Neural progenitor cell (in vitro differentiated cells): ENCODE results near the gene MCL1. TPM values are rescaled to one million over a fixed set of nuclear protein-coding genes. Genes with fewer than 3 reads are reported as not detected.

Source experiments
- DNase-seq: peaks from one replicate; pipeline ENCODE4 v3.0.0-alpha.2; 2016; ENCODE audit warnings: low spot score
- H2AFZ ChIP-seq: fragments of 200-600 bp; sonication (generic); replicated peaks from 2 replicates; pipeline ENCODE4 v1.6.1; 2016; ENCODE audit warnings: antibody characterized with exemption
- H3F3A ChIP-seq: fragments of 200-600 bp; sonication (generic); 2 replicates; pipeline ENCODE4 v1.6.1; 2016; ENCODE audit warnings: antibody characterized with exemption, low read depth
- H3K27ac ChIP-seq: fragments of 200-600 bp; sonication (generic); 2 replicates; pipeline ENCODE4 v1.5.1; 2016; ENCODE audit warnings: mild to moderate bottlenecking
- H3K27me3 ChIP-seq: fragments of 200-600 bp; sonication (generic); 2 replicates; pipeline ENCODE4 v1.6.1; 2016; ENCODE audit warnings: mild to moderate bottlenecking, moderate library complexity
- H3K36me3 ChIP-seq: fragments of 200-600 bp; sonication (generic); 2 replicates; pipeline ENCODE4 v1.5.1; 2016
- H3K4me1 ChIP-seq: fragments of 200-600 bp; sonication (generic); 2 replicates; pipeline ENCODE4 v1.6.1; 2016; ENCODE audit warnings: mixed run types
- H3K4me2 ChIP-seq: fragments of 200-600 bp; sonication (generic); 2 replicates; pipeline ENCODE4 v1.6.1; 2016
- H3K4me3 ChIP-seq: fragments of 200-600 bp; sonication (generic); 2 replicates; pipeline ENCODE4 v1.5.1; 2016
- H3K79me2 ChIP-seq: fragments of 200-600 bp; sonication (generic); 2 replicates; pipeline ENCODE4 v1.6.1; 2016; ENCODE audit warnings: low read depth
- H3K9ac ChIP-seq: fragments of 200-600 bp; sonication (generic); 2 replicates; pipeline ENCODE4 v1.6.1; 2016
- H3K9me3 ChIP-seq: fragments of 200-600 bp; sonication (generic); 2 replicates; pipeline ENCODE4 v1.5.1; 2016; ENCODE audit warnings: low read depth
- H4K20me1 ChIP-seq: fragments of 200-600 bp; sonication (generic); 2 replicates; pipeline ENCODE4 v1.6.1; 2016; ENCODE audit warnings: low read depth
- H3K27ac Mint-ChIP-seq: 3 replicates; pipeline ENCODE4 v1.8.0; 2021; ENCODE audit warnings: mixed read lengths
- H3K27me3 Mint-ChIP-seq: 2 replicates; pipeline ENCODE4 v1.8.0; 2022; ENCODE audit warnings: low read depth, mild to moderate bottlenecking, inconsistent platforms, moderate library complexity, mixed read lengths; ENCODE audit not compliant: insufficient read depth
- H3K36me3 Mint-ChIP-seq: 3 replicates; pipeline ENCODE4 v1.8.0; 2021; ENCODE audit warnings: mixed read lengths
- H3K4me1 Mint-ChIP-seq: 3 replicates; pipeline ENCODE4 v1.8.0; 2021; ENCODE audit warnings: mixed read lengths
- H3K4me3 Mint-ChIP-seq: 3 replicates; pipeline ENCODE4 v1.8.0; 2021; ENCODE audit warnings: mild to moderate bottlenecking, moderate library complexity, mixed read lengths
- H3K9me3 Mint-ChIP-seq: 3 replicates; pipeline ENCODE4 v1.8.0; 2020; ENCODE audit warnings: mixed read lengths
- CTCF ChIP-seq: fragments of 200-600 bp; sonication (generic); IDR thresholded peaks from 2 replicates; pipeline ENCODE4 v1.5.1; 2017; ENCODE audit warnings: antibody characterized with exemption, mild to moderate bottlenecking
- EZH2 ChIP-seq: fragments of 200-600 bp; sonication (generic); IDR thresholded peaks from 2 replicates; pipeline ENCODE4 v1.6.1; 2017; ENCODE audit warnings: antibody characterized with exemption, mild to moderate bottlenecking, moderate library complexity
- EZH2phosphoT487 ChIP-seq: fragments of 200-600 bp; sonication (generic); IDR thresholded peaks from 2 replicates; pipeline ENCODE4 v1.6.1; 2017; ENCODE audit warnings: antibody characterized with exemption
- total RNA-seq: library from RNA; depleted of rRNA; stranded (reverse); fragments of >200 nt; gene quantifications from 2 replicates; pipeline ENCODE4 v1.2.3, GENCODE V29; 2015; ENCODE audit warnings: low replicate concordance

MCL1 gene
- total RNA-seq, 1 donor from 2014 or later, result 232 TPM

- Histone ChIP-seq H3K9me3 (no peaks in the 10 kb centered on the region), H2AFZ (no peak overlapping the region), H3K4me1 (peaks cover 50% of the 10 kb centered on the region), H3K9ac (no peak overlapping the region), H3K36me3 (no peaks in the 10 kb centered on the region), H3K4me3 (no peak overlapping the region), H3K27me3 (no peaks in the 10 kb centered on the region), H3F3A (peaks cover 62% of the 10 kb centered on the region), H4K20me1 (peaks cover 5% of the 10 kb centered on the region), H3K4me2 (no peak overlapping the region), H3K79me2 (peaks cover 64% of the 10 kb centered on the region), H3K27ac (peak overlapping the region; percentile 98)
- Mint-ChIP-seq H3K27me3 (peaks cover 2% of the 10 kb centered on the region), H3K4me1 (peaks cover 67% of the 10 kb centered on the region), H3K27ac (no peak overlapping the region), H3K9me3 (no peaks in the 10 kb centered on the region), H3K4me3 (no peak overlapping the region), H3K36me3 (no peaks in the 10 kb centered on the region)
- DNase-seq, result no peak
- TF ChIP-seq CTCF (no peak), EZH2phosphoT487 (no peak), EZH2 (no peak)
Measured at GRCh38 chr1:150564051-150564991, 15.1 kb downstream of the MCL1 start.

DNA sequence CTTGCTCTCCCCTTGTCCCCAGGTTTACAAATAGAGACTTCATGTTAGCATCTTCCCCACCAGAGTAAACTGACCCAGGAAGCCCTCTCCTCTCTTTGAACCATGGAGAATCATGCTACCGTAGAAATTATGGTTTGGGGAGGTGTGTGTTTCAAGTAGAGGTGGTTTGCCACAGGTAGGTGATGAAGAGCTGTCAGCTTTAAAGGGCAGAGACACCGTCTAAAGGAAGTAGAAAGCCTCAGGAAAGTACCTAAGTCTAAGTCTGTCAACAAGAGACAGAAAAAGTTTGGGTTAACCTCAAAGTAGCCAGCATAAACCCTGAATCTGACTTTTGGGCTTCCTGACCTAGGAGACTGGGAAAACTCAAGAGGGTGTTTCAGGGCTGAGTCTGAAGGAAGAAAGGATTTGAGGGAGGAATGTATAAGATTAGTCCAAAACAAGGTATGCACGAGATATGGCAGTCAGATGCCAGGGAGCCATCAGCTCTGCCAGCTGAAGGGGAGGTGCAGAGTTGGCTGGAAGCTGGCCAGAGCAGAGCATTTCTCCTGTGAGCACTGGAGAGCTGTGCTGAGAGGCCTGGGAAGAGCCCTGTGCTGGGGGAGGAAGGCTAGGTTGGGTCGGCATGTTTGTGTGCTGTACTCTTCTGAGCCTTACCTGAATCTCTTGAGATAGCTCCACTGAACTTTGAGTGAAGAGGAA lies 15.9 kb downstream of the MCL1 start:
- H3F3A ChIP-seq, result peaks cover 53% of the 10 kb centered on the region
- H3K27ac Mint-ChIP-seq, result peak overlapping the region; percentile 96
- no peaks in the 10 kb centered on the region for H3K9me3 ChIP-seq
- peaks cover 56% of the 10 kb centered on the region for H3K79me2 ChIP-seq
- peaks cover 61% of the 10 kb centered on the region for H3K4me1 Mint-ChIP-seq
- peaks cover 2% of the 10 kb centered on the region for H3K27me3 Mint-ChIP-seq
- no peak for TF ChIP-seq CTCF
- no peak for TF ChIP-seq EZH2
- no peak for TF ChIP-seq EZH2phosphoT487
- no peaks in the 10 kb centered on the region for H3K36me3 ChIP-seq
- peak overlapping the region; percentile 87 for H3K4me3 Mint-ChIP-seq
- H3K9ac ChIP-seq, result no peak overlapping the region
- H3K4me2 ChIP-seq, result peak overlapping the region; percentile 89
- peak overlapping the region; percentile 98 for H3K27ac ChIP-seq
- no peak for DNase-seq
- H3K27me3 ChIP-seq, result no peaks in the 10 kb centered on the region
- H3K36me3 Mint-ChIP-seq, result no peaks in the 10 kb centered on the region
- no peaks in the 10 kb centered on the region for H3K9me3 Mint-ChIP-seq
- peaks cover 42% of the 10 kb centered on the region for H3K4me1 ChIP-seq
- no peak overlapping the region for H3K4me3 ChIP-seq
- no peak overlapping the region for H2AFZ ChIP-seq
- H4K20me1 ChIP-seq, result peaks cover 5% of the 10 kb centered on the region

- Mint-ChIP-seq H3K4me3 (peak overlapping the region; percentile 87), H3K36me3 (no peaks in the 10 kb centered on the region), H3K27ac (peak overlapping the region; percentile 96), H3K4me1 (peaks cover 53% of the 10 kb centered on the region), H3K27me3 (peaks cover 2% of the 10 kb centered on the region), H3K9me3 (no peaks in the 10 kb centered on the region)
- no peaks in the 10 kb centered on the region for H3K27me3 ChIP-seq
- peak overlapping the region; percentile 64 for H3K4me3 ChIP-seq
- H2AFZ ChIP-seq, result peak overlapping the region; percentile 6
- no peaks in the 10 kb centered on the region for H3K36me3 ChIP-seq
- peak overlapping the region; percentile 98 for H3K27ac ChIP-seq
- H3K9me3 ChIP-seq, result no peaks in the 10 kb centered on the region
- H3K9ac ChIP-seq, result peak overlapping the region; percentile 36
- H3K79me2 ChIP-seq, result peaks cover 55% of the 10 kb centered on the region
- H3F3A ChIP-seq, result peaks cover 45% of the 10 kb centered on the region
- TF ChIP-seq EZH2phosphoT487 (no peak), EZH2 (no peak)
- peak overlapping the region; percentile 89 for H3K4me2 ChIP-seq
- peaks cover 37% of the 10 kb centered on the region for H3K4me1 ChIP-seq
- DNase-seq, result peak; percentile 73
- peaks cover 5% of the 10 kb centered on the region for H4K20me1 ChIP-seq
Measured at GRCh38 chr1:150562446-150563339, 16.7 kb downstream of the MCL1 start.
